Measurements from ENCODE around the gene TSPY4.
"Not testable (repeated sequence)": the region's sequence is repeated elsewhere in the genome, so short reads cannot be mapped to it uniquely, and the experiment has no call there.

Gene TSPY4

GRCh38 chrY:9337164-9337563, at the start of gene TSPY4:
TSPY4 (plus strand) TSS chrY:9337464; CDS start chrY:9337510, 46 bp downstream.
- DNase-seq, result not testable (repeated sequence)

- DNase-seq, result no peak
Observed at GRCh38 chrY:9320996-9321395, 16.3 kb upstream of the TSPY4 start.

- not testable (repeated sequence) for DNase-seq
Observed at GRCh38 chrY:9357497-9357896, 20.2 kb downstream of the TSPY4 start, which contains the start of gene TSPY8. TSPY8 (plus strand) TSS chrY:9357797; CDS start chrY:9357843, 46 bp downstream.

Measured in NCI-H2171 (cell line).